PC-3 (cell line): Measurements from ENCODE around the gene VSTM2B.

ENCODE experiments used
- EZH2 ChIP-seq: fragments of 300-600 bp; sonication (generic); IDR thresholded peaks from one replicate; pipeline ENCODE4 v1.6.1; 2017; ENCODE audit warnings: antibody characterized with exemption, mild to moderate bottlenecking, low read length; ENCODE audit not compliant: unreplicated experiment
- EZH2phosphoT487 ChIP-seq: fragments of 300-600 bp; sonication (generic); IDR thresholded peaks from 2 replicates; pipeline ENCODE4 v1.6.1; 2018; ENCODE audit warnings: mild to moderate bottlenecking, antibody characterized with exemption, low read length, borderline replicate concordance
- TF ChIP-seq, protein P1 (sequence below): fragments of 300-600 bp; sonication (generic); conservative IDR thresholded peaks from 2 replicates; pipeline ENCODE4 v1.5.1; 2017; ENCODE audit warnings: antibody characterized with exemption, low read depth, mild to moderate bottlenecking, low read length

DNA sequence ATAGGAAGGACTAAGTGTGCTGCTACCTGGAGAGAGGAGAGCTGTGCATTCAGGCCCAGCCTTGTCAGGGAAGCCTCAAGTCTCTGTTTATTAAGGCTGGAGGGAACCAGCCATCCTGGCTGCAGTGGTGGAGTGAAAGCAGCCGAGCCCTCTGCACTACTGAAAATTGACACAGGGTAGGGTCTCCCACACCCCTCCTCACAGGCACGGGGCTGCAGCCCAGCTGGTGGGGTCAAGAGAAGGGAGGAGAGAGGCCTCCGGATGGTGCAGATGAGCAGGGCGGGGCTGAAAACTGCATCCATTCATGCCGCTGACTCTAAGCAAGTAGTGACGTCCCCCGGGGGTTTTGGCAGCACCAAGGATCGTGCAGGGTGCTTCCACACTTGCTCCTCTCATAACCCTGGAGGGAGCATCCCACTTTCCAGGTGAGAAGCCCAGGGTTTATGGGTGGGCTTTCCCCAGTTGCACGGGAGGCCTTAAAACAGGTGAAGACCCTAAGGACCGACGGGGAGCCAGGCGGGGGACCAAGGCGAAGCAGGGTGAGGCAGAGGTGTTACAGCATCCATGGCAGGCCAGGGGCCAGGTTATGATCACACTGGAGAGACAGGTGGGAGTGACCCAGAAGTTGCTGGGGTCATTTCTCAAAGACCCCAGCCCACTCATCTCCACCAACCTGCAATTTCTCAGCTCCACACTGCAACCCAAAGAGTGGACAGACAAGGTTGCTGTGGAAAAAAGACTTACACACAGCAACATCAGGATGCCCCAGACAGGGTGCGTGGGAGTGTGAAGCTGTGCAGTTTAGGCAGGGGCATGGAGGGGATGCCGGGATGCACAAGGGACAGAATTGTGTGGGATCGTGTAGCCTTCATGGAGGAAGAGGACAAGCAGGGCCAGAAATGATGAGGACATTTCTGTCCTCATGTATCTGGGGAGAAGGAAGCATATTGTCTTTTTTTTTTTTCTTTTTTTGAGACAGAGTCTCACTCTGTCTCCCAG, 36.8 kb downstream of the VSTM2B start:
- TF ChIP-seq, protein P1, sequence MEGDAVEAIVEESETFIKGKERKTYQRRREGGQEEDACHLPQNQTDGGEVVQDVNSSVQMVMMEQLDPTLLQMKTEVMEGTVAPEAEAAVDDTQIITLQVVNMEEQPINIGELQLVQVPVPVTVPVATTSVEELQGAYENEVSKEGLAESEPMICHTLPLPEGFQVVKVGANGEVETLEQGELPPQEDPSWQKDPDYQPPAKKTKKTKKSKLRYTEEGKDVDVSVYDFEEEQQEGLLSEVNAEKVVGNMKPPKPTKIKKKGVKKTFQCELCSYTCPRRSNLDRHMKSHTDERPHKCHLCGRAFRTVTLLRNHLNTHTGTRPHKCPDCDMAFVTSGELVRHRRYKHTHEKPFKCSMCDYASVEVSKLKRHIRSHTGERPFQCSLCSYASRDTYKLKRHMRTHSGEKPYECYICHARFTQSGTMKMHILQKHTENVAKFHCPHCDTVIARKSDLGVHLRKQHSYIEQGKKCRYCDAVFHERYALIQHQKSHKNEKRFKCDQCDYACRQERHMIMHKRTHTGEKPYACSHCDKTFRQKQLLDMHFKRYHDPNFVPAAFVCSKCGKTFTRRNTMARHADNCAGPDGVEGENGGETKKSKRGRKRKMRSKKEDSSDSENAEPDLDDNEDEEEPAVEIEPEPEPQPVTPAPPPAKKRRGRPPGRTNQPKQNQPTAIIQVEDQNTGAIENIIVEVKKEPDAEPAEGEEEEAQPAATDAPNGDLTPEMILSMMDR = no peak
- TF ChIP-seq EZH2 (no peak), EZH2phosphoT487 (no peak)
